Neuron (in vitro differentiated cells): ENCODE results near the gene FBXO3.

Experiments used
- H2AFZ ChIP-seq: one replicate; pipeline ENCODE4 v1.6.1; 2013; ENCODE audit warnings: low read depth, mild to moderate bottlenecking, inconsistent platforms, low read length, moderate library complexity
- H3K27me3 ChIP-seq: one replicate; pipeline ENCODE4 v1.6.1; 2013; ENCODE audit warnings: low read length; ENCODE audit not compliant: insufficient read depth
- H3K36me3 ChIP-seq: one replicate; pipeline ENCODE4 v1.6.1; 2013; ENCODE audit warnings: low read length; ENCODE audit not compliant: insufficient read depth
- H3K4me1 ChIP-seq: one replicate; pipeline ENCODE4 v1.6.1; 2013; ENCODE audit warnings: low read length; ENCODE audit not compliant: insufficient read depth
- H3K4me3 ChIP-seq: 2 replicates; pipeline ENCODE4 v1.5.1; 2013; ENCODE audit warnings: mild to moderate bottlenecking, low read length, moderate library complexity
- H3K9me3 ChIP-seq: one replicate; pipeline ENCODE4 v1.6.1; 2013; ENCODE audit warnings: low read length

The FBXO3 gene

GRCh38 chr11:33700502-33701271, 73.6 kb downstream of the FBXO3 start, which contains the start of gene C11orf91:
Gene C11orf91 (minus strand): TSS chr11:33700826. CDS start chr11:33700740, 86 bp downstream.
- Histone ChIP-seq H2AFZ (peak within 1 kb of the TSS; percentile 83), H3K27me3 (no peaks in the 10 kb centered on the region), H3K36me3 (no peaks in the 10 kb centered on the region), H3K4me3 (peak within 1 kb of the TSS; percentile 49), H3K4me1 (peaks cover 12% of the 10 kb centered on the region), H3K9me3 (no peaks in the 10 kb centered on the region)

- no peaks in the 10 kb centered on the region for H3K9me3 ChIP-seq
- H3K4me3 ChIP-seq = no peak overlapping the region
- no peaks in the 10 kb centered on the region for H3K27me3 ChIP-seq
- H2AFZ ChIP-seq = no peak overlapping the region
- H3K4me1 ChIP-seq = peaks cover 17% of the 10 kb centered on the region
- no peaks in the 10 kb centered on the region for H3K36me3 ChIP-seq
These were observed 74.2 kb downstream of the FBXO3 start for GRCh38 chr11:33700063-33700501.

- Histone ChIP-seq H3K9me3 (no peaks in the 10 kb centered on the region), H3K27me3 (no peaks in the 10 kb centered on the region), H3K4me1 (peaks cover 22% of the 10 kb centered on the region), H3K4me3 (no peak overlapping the region), H3K36me3 (no peaks in the 10 kb centered on the region), H2AFZ (no peak overlapping the region)
These were observed 74.7 kb downstream of the FBXO3 start for GRCh38 chr11:33699515-33700062.

DNA sequence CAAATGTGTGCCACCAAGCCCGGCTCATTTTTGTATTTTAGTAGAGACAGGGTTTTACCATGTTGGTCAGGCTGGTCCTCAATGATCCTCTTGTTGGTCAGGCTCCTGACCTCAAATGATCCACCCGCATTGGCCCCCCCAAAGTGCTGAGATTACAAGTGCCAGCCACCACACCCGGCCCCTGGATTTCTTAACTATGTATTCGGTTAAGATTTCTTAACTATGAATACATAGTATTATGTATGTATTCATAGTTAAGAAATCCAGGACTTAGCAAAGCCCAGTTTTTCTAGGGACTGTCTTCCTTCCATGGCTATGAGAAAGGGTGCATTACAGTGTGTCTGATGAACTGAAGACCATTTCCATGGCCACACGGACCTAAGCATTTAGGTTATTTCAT, 75.4 kb downstream of the FBXO3 start:
- Histone ChIP-seq H3K36me3 (no peaks in the 10 kb centered on the region), H2AFZ (no peak overlapping the region), H3K4me3 (no peak overlapping the region), H3K4me1 (peaks cover 25% of the 10 kb centered on the region), H3K9me3 (no peaks in the 10 kb centered on the region), H3K27me3 (no peaks in the 10 kb centered on the region)

DNA sequence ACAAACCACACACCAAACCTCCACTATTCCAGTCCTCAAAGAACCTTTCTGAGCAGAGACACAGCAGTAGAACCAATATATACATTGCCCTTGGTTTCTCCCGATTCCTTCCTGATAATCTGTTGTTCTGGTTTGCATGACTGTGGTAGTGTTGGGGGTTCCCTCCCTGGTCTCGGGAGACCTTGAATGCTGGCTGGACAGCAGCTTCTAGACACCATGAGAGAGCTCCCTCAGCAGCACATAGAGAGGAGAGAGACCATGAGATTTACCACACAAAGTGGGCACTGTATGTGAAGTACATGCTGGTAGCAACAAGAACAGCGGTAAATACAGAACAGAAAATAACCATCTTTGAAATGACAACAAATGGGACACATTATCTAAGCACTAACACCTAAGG, 76.3 kb downstream of the FBXO3 start:
- Histone ChIP-seq H3K4me1 (peaks cover 28% of the 10 kb centered on the region), H3K27me3 (no peaks in the 10 kb centered on the region), H3K9me3 (no peaks in the 10 kb centered on the region), H3K4me3 (no peak overlapping the region), H3K36me3 (no peaks in the 10 kb centered on the region), H2AFZ (no peak overlapping the region)

DNA sequence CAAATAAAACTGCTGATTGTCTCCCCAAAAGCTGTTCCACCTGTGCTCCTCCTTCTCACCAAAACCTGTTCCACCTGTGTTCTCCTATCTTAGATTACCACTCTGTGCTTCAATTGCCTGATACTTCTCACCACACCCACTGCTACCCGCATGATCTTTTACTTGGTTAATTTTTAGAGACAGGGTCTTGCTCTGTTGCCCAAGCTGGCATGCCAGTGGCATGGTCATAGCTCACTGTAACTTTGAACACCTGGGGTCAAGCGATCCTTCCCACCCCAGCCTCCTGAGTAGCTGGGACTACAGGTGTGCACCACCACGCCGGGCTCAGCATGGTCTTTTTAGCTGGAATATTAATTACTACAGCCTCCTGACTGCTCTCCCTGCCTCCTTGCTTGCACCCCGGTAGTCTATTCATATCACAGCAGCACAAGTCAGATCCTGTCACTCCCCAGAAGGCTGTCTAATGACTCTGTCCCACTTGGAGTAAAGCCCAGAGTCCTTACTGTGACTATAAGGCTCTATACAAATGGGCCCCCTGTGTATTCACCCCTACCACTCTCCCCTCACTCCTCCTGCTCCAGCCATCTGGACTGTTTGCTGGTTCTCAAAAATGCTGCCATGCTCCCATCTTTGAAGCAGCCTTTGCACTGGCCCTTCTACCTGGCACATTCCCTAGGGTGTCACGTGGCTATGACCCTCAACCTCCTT, 77.2 kb downstream of the FBXO3 start:
- Histone ChIP-seq H3K27me3 (no peaks in the 10 kb centered on the region), H3K4me3 (no peak overlapping the region), H3K4me1 (peaks cover 36% of the 10 kb centered on the region), H3K36me3 (no peaks in the 10 kb centered on the region), H3K9me3 (no peaks in the 10 kb centered on the region), H2AFZ (no peak overlapping the region)

- peaks cover 34% of the 10 kb centered on the region for H3K4me1 ChIP-seq
- H3K4me3 ChIP-seq = no peak overlapping the region
- H2AFZ ChIP-seq = no peak overlapping the region
- no peaks in the 10 kb centered on the region for H3K9me3 ChIP-seq
- H3K27me3 ChIP-seq = no peaks in the 10 kb centered on the region
- H3K36me3 ChIP-seq = no peaks in the 10 kb centered on the region
These were observed 77.9 kb downstream of the FBXO3 start for GRCh38 chr11:33696411-33696810.

- H2AFZ ChIP-seq = no peak overlapping the region
- no peak overlapping the region for H3K4me3 ChIP-seq
- no peaks in the 10 kb centered on the region for H3K9me3 ChIP-seq
- no peaks in the 10 kb centered on the region for H3K27me3 ChIP-seq
- no peaks in the 10 kb centered on the region for H3K36me3 ChIP-seq
- H3K4me1 ChIP-seq = peaks cover 29% of the 10 kb centered on the region
These were observed 79.2 kb downstream of the FBXO3 start for GRCh38 chr11:33695051-33695566.

DNA sequence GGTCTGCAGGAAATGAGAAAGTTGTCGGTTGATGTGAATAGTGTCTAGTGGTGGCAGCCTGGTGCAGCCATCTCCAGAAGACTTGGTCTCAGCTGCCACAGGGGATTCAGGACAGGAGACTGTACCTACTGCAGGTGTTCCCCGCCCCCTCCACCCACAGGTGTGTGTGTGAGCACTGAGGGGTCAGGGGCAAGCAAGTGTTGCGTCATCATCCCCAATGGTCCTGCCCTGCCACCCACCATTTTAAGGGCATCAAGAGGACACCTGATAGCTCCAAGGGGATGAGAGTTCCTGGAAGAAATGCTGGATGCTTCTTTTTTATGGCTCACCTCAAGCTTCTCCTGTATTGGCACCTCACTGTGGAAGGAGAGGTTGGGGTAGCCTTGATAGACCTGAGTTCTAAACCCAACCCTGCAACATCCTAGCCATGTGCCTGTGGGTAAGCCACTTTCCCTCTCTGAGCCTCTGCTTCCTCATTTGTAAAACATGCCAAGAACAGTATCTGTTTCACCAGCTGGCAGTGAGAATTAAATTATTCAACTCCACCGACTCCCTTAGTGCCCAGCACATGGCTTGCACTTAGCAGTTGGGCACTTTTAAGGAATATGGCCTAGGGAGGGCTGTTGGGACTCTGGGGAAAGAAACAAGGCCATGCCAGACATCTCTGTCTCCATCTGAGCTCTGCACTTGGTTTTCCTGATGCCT, 79.8 kb downstream of the FBXO3 start:
- Histone ChIP-seq H3K36me3 (no peaks in the 10 kb centered on the region), H3K4me1 (peaks cover 29% of the 10 kb centered on the region), H3K27me3 (no peaks in the 10 kb centered on the region), H2AFZ (no peak overlapping the region), H3K9me3 (no peaks in the 10 kb centered on the region), H3K4me3 (no peak overlapping the region)

GRCh38 chr11:33692541-33692940, 81.8 kb downstream of the FBXO3 start:
- peaks cover 29% of the 10 kb centered on the region for H3K4me1 ChIP-seq
- no peak overlapping the region for H3K4me3 ChIP-seq
- H2AFZ ChIP-seq = peak overlapping the region; percentile 24
- H3K27me3 ChIP-seq = no peaks in the 10 kb centered on the region
- no peaks in the 10 kb centered on the region for H3K36me3 ChIP-seq
- H3K9me3 ChIP-seq = no peaks in the 10 kb centered on the region

GRCh38 chr11:33692013-33692504, 82.3 kb downstream of the FBXO3 start:
- no peaks in the 10 kb centered on the region for H3K9me3 ChIP-seq
- no peaks in the 10 kb centered on the region for H3K27me3 ChIP-seq
- peak overlapping the region; percentile 19 for H3K4me3 ChIP-seq
- no peaks in the 10 kb centered on the region for H3K36me3 ChIP-seq
- H3K4me1 ChIP-seq = peaks cover 29% of the 10 kb centered on the region
- peak overlapping the region; percentile 24 for H2AFZ ChIP-seq

GRCh38 chr11:33691066-33691864, 83.1 kb downstream of the FBXO3 start:
- no peaks in the 10 kb centered on the region for H3K36me3 ChIP-seq
- H2AFZ ChIP-seq = no peak overlapping the region
- peaks cover 29% of the 10 kb centered on the region for H3K4me1 ChIP-seq
- H3K27me3 ChIP-seq = no peaks in the 10 kb centered on the region
- no peak overlapping the region for H3K4me3 ChIP-seq
- H3K9me3 ChIP-seq = no peaks in the 10 kb centered on the region
